ENCODE results near the gene CNDP2.

Gene CNDP2

DNA sequence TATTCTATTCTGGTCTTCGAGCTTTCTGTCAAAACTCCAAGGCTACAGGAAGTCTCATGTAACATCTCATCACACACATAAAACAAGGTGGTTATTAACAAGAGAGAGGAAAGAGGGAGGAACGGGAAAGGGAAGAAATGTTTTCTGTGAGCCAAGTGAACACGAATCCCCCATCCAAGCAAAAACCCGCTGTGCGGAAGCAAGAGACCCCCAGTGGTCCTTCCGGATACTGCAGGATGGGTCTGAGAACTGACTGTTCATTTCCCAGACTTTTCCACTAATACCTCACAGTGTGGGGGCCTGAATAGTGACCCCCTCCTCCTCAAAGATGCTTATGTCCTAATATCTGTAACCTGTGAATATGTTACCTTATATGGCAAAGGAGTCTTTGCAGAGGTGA lies 20.0 kb upstream of the CNDP2 start (continued):
- TF ChIP-seq, protein P1, sequence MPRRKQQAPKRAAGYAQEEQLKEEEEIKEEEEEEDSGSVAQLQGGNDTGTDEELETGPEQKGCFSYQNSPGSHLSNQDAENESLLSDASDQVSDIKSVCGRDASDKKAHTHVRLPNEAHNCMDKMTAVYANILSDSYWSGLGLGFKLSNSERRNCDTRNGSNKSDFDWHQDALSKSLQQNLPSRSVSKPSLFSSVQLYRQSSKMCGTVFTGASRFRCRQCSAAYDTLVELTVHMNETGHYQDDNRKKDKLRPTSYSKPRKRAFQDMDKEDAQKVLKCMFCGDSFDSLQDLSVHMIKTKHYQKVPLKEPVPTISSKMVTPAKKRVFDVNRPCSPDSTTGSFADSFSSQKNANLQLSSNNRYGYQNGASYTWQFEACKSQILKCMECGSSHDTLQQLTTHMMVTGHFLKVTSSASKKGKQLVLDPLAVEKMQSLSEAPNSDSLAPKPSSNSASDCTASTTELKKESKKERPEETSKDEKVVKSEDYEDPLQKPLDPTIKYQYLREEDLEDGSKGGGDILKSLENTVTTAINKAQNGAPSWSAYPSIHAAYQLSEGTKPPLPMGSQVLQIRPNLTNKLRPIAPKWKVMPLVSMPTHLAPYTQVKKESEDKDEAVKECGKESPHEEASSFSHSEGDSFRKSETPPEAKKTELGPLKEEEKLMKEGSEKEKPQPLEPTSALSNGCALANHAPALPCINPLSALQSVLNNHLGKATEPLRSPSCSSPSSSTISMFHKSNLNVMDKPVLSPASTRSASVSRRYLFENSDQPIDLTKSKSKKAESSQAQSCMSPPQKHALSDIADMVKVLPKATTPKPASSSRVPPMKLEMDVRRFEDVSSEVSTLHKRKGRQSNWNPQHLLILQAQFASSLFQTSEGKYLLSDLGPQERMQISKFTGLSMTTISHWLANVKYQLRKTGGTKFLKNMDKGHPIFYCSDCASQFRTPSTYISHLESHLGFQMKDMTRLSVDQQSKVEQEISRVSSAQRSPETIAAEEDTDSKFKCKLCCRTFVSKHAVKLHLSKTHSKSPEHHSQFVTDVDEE (CRISPR knock-in tag; IDR thresholded peaks at IDR 0.05) = no peak

DNA sequence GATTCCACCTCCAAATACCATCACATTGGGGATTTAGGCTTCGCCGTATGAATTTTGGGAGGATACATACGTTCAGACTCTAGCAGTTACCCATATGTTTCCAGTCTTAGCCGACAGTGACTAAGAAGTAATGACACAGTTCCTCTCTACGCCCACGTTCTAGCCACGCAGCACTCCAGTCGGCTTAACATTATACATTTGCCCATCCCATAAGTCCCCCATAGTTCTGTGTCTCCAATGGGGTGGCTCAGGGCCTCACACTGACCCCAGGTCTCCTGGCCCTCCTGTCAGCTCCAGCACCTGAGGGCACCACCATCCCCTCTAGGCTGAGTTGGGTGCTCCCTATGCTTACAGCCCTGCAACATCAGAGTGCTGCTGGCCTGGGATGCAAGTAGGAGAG lies 18.4 kb upstream of the CNDP2 start:
- no peak for ATAC-seq

DNA sequence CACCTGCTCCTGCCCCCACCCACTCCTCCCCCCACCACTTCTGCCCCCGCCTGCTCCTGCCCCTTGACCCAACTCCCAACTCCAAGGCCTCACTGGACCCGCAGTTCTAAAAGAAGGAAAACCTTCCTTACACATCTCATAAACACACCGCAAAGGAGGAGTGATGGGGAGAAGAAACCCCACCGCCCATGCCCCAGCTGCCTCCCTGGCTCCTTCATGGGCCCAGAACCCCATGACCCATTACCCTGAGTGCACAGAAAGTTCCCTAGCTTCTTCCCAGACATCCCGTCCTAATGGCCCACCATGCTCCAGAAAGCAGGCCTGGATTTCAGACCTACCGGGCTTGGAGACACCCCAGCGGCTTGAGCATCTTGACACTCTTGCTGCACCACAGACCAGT lies 17.8 kb upstream of the CNDP2 start:
- no peak for TF ChIP-seq ZFP3 (CRISPR knock-in tag; IDR thresholded peaks at IDR 0.05)
- TF ChIP-seq RARB (CRISPR knock-in tag; IDR thresholded peaks at IDR 0.05) = no peak
- TF ChIP-seq, protein P1 (CRISPR knock-in tag; IDR thresholded peaks at IDR 0.05) = no peak
- TF ChIP-seq, protein P2, sequence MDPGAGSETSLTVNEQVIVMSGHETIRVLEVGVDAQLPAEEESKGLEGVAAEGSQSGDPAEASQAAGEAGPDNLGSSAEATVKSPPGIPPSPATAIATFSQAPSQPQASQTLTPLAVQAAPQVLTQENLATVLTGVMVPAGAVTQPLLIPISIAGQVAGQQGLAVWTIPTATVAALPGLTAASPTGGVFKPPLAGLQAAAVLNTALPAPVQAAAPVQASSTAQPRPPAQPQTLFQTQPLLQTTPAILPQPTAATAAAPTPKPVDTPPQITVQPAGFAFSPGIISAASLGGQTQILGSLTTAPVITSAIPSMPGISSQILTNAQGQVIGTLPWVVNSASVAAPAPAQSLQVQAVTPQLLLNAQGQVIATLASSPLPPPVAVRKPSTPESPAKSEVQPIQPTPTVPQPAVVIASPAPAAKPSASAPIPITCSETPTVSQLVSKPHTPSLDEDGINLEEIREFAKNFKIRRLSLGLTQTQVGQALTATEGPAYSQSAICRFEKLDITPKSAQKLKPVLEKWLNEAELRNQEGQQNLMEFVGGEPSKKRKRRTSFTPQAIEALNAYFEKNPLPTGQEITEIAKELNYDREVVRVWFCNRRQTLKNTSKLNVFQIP (CRISPR knock-in tag; IDR thresholded peaks at IDR 0.05; ENCODE audit: borderline replicate concordance, low read depth) = no peak
- TF ChIP-seq GLIS3 (CRISPR knock-in tag; IDR thresholded peaks at IDR 0.05) = no peak
- no peak for TF ChIP-seq BACH2 (CRISPR knock-in tag; IDR thresholded peaks at IDR 0.05; ENCODE audit: borderline replicate concordance)
- TF ChIP-seq, protein P3, sequence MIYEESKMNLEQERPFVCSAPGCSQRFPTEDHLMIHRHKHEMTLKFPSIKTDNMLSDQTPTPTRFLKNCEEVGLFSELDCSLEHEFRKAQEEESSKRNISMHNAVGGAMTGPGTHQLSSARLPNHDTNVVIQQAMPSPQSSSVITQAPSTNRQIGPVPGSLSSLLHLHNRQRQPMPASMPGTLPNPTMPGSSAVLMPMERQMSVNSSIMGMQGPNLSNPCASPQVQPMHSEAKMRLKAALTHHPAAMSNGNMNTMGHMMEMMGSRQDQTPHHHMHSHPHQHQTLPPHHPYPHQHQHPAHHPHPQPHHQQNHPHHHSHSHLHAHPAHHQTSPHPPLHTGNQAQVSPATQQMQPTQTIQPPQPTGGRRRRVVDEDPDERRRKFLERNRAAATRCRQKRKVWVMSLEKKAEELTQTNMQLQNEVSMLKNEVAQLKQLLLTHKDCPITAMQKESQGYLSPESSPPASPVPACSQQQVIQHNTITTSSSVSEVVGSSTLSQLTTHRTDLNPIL (CRISPR knock-in tag; IDR thresholded peaks at IDR 0.05; ENCODE audit: low read depth) = no peak
- TF ChIP-seq ZC3H10 (CRISPR knock-in tag; IDR thresholded peaks at IDR 0.05) = no peak
- no peak for ATAC-seq

More for the DNA sequence above, 18.4 kb upstream of the CNDP2 start:
- TF ChIP-seq, protein P4, sequence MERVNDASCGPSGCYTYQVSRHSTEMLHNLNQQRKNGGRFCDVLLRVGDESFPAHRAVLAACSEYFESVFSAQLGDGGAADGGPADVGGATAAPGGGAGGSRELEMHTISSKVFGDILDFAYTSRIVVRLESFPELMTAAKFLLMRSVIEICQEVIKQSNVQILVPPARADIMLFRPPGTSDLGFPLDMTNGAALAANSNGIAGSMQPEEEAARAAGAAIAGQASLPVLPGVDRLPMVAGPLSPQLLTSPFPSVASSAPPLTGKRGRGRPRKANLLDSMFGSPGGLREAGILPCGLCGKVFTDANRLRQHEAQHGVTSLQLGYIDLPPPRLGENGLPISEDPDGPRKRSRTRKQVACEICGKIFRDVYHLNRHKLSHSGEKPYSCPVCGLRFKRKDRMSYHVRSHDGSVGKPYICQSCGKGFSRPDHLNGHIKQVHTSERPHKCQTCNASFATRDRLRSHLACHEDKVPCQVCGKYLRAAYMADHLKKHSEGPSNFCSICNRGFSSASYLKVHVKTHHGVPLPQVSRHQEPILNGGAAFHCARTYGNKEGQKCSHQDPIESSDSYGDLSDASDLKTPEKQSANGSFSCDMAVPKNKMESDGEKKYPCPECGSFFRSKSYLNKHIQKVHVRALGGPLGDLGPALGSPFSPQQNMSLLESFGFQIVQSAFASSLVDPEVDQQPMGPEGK (CRISPR knock-in tag; IDR thresholded peaks at IDR 0.05; ENCODE audit: borderline replicate concordance) = no peak
- TF ChIP-seq GLIS3 (CRISPR knock-in tag; IDR thresholded peaks at IDR 0.05) (no peak), RARB (CRISPR knock-in tag; IDR thresholded peaks at IDR 0.05) (no peak), ZC3H10 (CRISPR knock-in tag; IDR thresholded peaks at IDR 0.05) (no peak), PPARA (CRISPR knock-in tag; IDR thresholded peaks at IDR 0.05; ENCODE audit: borderline replicate concordance) (no peak), TCF4 (CRISPR knock-in tag; IDR thresholded peaks at IDR 0.05; ENCODE audit: borderline replicate concordance) (no peak), ISL1 (CRISPR knock-in tag; IDR thresholded peaks at IDR 0.05) (no peak), ZNF70 (CRISPR knock-in tag; IDR thresholded peaks at IDR 0.05) (no peak), TOX (CRISPR knock-in tag; IDR thresholded peaks at IDR 0.05; ENCODE audit: borderline replicate concordance) (no peak), BACH2 (CRISPR knock-in tag; IDR thresholded peaks at IDR 0.05; ENCODE audit: borderline replicate concordance) (no peak), ZNF8 (CRISPR knock-in tag; IDR thresholded peaks at IDR 0.05) (no peak), ZNF565 (CRISPR knock-in tag; conservative IDR thresholded peaks at IDR 0.05; ENCODE audit: low read depth) (no peak), ZFP30 (CRISPR knock-in tag; IDR thresholded peaks at IDR 0.05) (no peak), CSDC2 (CRISPR knock-in tag; IDR thresholded peaks at IDR 0.05) (no peak)
- TF ChIP-seq, protein P1 (CRISPR knock-in tag; IDR thresholded peaks at IDR 0.05) = no peak
- TF ChIP-seq, protein P2 (CRISPR knock-in tag; IDR thresholded peaks at IDR 0.05; ENCODE audit: borderline replicate concordance, low read depth) = no peak
- TF ChIP-seq, protein P5, sequence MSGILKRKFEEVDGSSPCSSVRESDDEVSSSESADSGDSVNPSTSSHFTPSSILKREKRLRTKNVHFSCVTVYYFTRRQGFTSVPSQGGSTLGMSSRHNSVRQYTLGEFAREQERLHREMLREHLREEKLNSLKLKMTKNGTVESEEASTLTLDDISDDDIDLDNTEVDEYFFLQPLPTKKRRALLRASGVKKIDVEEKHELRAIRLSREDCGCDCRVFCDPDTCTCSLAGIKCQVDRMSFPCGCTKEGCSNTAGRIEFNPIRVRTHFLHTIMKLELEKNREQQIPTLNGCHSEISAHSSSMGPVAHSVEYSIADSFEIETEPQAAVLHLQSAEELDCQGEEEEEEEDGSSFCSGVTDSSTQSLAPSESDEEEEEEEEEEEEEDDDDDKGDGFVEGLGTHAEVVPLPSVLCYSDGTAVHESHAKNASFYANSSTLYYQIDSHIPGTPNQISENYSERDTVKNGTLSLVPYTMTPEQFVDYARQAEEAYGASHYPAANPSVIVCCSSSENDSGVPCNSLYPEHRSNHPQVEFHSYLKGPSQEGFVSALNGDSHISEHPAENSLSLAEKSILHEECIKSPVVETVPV (CRISPR knock-in tag; IDR thresholded peaks at IDR 0.05) = no peak

Data from SK-N-SH treated with all-trans-retinoic acid at 6 μM for 48 hours (cell line).